ENCODE measurements around the gene ARFGAP1. TPM values are rescaled to one million over a fixed set of nuclear protein-coding genes. Genes with fewer than 3 reads are reported as not detected.

Gene ARFGAP1
- polyA plus RNA-seq, 3 donors: 51.6 to 53.4 (median 52.9) TPM

DNA sequence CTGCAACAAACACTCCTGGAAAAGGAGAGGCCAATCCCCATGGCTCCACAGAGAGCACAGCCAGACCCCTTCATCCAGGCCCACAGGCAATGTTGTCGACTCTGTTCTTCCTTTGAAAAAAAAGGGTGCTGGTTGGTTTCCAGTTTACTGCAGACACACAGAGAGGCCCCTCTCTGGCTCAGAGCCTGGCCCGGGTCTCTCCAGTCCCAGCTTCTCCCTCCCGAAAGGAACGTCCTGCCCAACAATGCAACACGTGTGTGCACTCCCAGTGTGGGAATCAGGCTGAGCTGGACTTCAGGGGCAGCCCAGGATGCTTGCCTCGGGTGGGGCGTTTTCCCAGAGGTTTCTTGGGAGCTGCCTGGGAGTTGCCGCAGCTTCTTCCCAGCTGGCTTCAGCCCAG lies 13.8 kb upstream of the ARFGAP1 start:
- no peak for DNase-seq (ENCODE audit: low read depth in 3 of 3, low spot score in 2 of 3)

DNA sequence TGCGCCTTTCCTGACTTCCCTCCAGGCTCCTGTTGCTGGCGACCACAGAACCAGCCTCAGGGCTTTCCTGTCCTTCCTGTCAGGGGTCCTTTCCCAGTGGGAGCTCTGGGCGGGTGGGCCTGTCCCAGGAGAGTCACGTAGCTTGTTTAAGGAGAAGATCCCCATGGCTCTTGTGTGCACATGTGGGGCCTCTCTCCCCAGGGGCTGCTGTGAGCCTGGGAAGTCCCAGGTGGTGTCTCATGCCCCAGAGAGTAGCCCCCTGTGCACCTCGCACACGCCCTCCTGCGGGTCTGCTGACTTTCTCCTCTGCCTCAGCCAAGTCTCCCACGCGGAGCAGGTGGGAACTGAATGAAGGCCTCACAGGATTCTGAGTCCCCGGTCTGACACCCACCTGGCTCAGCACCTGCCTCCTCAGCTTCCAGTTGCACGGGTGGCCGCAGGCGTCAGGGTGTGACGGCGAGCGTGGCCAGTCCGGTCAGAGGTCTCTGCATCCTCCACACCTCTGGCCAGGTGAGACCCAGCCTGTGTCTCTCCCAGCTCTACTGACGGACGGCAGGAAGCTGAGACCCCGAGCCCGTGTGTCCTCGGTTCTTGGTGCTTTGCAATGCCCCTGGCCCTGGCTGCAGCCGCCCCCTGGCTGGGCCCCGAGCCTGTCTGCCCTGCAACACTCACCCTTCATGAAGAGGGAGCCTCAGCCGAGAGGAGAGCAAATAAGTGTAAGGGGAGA lies 12.7 kb upstream of the ARFGAP1 start:
- no peak for DNase-seq (ENCODE audit: low read depth in 3 of 3, low spot score in 2 of 3)

DNA sequence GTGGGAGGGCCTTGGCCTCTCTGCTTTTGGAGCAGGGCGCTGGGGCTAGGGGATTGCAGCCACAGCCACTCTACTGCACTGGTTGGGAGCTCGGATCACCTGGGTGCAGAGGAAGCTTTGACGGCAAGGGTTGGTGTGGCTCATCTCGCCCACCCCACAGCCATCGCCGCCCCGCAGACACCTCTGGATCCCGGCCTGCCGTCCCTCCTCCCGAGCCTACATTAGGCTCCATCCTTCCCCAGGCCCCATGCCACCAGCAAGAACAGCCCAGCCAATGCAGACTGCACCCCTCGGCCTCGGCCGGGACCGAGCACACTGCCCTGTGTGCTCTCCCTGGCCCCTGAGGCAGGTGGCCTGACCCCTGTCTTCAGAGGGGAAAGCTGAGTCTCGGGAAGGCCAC lies 12.1 kb upstream of the ARFGAP1 start:
- DNase-seq (ENCODE audit: low read depth in 3 of 3, low spot score in 2 of 3): no peak

DNA sequence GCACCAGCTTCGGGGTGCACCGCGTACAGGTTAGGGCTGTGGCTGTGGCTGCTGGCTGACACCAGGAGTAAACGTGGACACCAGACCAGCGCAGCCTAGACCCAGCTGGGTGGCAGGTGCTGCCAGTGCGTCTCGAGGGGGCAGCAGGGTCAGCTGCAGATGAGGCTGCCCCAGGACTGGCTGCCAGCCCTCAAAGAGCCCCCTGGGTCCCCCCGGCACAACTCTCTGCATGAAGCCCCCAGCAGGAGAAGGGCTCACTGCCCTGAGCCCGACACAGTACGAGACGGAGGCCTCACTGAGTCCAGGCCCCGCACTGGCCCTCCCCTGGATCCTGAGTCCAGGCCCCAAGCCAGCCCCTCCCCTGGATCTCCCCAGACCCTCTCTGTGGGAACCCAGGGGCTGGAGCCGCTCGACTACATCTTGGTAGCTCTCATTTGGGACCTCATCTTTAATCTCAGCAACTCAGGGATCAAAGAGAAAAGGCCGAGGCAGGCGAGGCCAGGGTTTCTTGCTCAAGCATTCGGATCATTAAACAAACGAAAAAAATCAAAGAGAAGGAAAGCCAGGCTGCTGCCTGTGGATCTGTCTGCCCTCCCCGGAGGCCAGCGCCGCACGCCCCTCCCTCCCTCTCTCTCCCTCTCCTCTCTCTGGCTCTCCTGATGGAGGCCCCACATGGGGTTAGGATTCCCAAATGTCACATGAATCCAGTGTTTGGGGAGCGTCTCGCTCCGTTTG lies 11.4 kb upstream of the ARFGAP1 start:
- DNase-seq (ENCODE audit: low read depth in 3 of 3, low spot score in 2 of 3): no peak

DNA sequence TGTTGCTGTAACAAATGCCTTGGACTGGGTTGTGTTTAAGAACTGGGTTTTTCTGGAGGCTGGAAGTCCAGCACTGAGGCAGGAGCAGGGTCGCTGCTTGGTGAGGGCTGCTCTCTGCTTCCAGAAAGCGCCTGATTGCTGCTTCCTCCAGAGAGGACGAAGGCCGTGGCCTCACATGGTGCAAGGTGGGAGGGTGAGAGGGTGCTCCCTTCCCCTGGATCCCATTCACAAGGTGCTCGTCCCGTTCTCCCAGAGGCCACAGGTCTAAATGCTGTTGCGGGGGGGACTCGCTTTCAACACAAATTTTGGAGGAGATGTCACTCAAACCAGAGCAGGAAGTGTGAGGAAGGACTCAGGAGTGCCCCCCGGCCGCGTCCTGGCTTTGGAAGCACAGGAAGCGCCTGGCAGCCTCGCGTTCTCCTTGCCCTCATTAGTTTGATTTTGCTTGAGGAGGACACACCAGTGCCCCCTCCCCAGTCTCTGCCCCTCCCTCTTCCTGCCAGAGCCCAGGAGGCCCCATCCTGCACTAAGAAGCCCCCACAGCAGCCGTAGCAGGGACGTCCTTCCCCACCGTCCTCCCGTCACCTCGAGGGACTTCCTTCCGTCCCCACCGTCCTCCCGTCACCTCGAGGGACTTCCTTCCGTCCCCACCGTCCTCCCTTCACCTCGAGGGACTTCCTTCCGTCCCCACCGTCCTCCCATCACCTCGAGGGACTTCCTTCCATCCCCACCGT lies 10.7 kb upstream of the ARFGAP1 start:
- no peak for DNase-seq (ENCODE audit: low read depth in 3 of 3, low spot score in 2 of 3)

DNA sequence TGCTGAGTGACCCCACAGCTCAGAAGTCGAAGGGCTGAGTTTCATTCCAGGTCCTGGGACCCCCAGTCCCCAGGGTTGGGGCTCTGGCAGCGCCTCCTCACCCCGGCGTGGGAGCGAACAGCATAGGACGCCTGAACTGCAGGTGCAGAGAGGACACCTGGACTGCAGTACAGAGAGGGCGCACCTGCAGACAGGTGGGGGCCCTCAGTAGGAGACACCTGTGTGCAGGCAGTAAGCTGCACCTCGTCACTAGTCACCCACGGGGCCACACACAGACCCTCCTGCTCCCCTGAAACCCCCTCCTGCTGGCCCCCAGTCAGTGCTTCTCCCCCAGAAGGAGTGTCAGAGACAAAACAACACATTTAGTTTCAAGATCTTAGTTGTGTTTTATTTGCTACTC lies 9.8 kb upstream of the ARFGAP1 start:
- no peak for DNase-seq (ENCODE audit: low read depth in 3 of 3, low spot score in 2 of 3)

DNA sequence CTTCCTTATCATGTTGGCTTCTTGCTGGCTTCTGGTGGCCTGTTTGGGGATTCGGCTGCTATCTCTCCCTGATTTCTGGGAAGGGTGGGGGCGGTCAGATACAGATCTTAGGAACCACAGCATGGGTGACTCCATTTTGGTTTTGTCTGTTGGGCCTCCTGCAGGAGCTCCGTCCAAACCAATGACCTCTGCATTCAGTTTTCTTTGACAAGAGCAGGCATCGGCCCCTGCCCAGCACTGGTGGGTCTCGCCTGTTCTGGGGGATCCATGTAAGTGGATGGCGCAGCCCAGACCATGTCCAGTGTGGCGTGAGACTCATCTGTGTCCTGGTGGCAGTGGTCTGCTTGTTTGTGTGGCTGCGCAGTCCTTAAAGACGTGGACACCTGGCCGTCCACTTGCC lies 8.6 kb upstream of the ARFGAP1 start:
- DNase-seq (ENCODE audit: low read depth in 3 of 3, low spot score in 2 of 3): no peak

DNA sequence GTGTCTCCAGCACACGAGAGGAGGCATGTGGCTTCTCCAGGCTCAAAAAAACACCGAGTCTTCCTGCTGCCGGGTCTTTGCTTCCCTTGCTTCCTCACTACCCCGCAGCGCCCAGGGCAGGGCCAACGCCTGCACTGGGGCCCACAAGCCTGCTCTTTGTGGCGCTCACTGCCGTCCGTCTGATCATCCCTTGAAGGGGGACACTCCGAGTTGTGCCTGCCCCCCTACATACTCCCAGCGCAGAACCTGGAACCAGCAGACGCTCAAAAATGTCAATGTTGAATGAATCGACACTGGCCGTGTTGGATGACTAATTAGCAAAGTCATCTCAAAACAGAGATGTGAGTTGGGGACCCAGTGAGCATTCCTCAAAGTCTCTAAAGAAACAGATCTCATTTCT lies 8.1 kb upstream of the ARFGAP1 start:
- DNase-seq (ENCODE audit: low read depth in 3 of 3, low spot score in 2 of 3): no peak

DNA sequence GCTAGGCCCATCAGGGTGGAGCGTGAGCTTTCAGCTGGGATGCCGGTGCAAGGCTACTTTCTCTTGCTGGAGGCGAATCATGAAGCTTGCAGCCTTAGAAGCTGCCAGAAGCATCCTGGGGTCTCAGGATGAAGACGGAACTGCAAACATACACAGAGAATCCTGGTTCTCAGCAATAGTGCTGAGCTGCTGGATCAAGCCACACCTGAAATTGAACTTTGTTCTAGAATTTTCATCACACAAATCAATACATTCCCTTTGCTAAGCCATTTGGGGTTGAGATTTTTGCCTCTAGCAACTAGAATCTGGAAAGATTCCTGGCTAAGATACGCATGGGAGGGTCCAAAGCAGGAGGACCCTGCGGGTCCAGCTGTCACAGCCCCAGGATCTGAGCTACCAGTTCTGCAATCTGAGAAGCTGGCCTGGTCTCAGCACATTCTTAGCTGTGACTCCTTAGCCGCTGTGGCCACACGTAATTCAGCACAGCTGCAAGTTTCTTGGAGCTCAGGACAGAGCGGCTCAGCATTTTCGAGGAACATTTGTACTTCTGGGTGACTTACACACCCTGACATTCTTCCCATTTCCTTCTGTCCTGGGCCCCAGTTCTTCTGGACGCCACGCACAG lies 6.6 kb upstream of the ARFGAP1 start:
- no peak for DNase-seq (ENCODE audit: low read depth in 3 of 3, low spot score in 2 of 3)

DNA sequence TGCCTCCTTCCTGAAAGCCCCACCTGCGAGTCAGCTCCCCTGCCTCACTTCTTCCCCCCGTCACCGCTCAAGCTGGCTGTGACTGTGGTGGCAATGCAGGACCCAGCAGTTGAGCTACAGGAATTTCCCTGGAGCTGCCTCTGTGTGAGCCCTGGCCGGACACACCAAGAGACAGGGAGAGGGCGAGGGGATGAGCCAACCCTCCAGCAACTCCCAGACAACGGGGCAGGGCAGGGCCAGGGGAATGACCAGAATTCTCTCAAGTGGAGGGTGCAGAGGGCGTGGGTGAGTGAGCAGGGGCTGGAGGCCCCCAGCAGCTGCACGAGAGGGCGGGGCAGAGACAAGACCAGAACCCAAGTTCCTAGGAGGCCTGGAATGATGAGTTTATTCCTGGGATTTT lies 4.9 kb upstream of the ARFGAP1 start:
- DNase-seq (ENCODE audit: low read depth in 3 of 3, low spot score in 2 of 3): no peak

DNA sequence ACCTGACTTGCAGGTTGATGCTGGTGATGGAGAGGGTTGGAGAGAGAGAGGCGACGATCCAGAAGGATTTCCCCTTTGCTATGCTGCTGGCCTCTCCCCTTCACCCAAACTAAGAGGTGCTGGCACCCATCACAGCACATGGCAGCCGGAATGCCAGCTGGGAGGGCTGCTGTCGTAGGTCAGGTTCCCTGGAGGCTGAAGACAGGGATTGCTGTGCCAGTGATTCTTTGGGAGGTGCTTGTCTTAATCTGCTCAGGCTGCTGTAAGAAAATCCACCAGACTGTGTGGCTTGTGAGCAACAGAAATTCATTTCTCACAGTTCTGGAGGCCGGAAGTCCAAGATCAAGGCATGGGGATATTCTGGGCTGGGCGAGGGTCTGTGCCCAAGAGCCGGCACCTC lies 4.4 kb upstream of the ARFGAP1 start:
- no peak for DNase-seq (ENCODE audit: low read depth in 3 of 3, low spot score in 2 of 3)

DNA sequence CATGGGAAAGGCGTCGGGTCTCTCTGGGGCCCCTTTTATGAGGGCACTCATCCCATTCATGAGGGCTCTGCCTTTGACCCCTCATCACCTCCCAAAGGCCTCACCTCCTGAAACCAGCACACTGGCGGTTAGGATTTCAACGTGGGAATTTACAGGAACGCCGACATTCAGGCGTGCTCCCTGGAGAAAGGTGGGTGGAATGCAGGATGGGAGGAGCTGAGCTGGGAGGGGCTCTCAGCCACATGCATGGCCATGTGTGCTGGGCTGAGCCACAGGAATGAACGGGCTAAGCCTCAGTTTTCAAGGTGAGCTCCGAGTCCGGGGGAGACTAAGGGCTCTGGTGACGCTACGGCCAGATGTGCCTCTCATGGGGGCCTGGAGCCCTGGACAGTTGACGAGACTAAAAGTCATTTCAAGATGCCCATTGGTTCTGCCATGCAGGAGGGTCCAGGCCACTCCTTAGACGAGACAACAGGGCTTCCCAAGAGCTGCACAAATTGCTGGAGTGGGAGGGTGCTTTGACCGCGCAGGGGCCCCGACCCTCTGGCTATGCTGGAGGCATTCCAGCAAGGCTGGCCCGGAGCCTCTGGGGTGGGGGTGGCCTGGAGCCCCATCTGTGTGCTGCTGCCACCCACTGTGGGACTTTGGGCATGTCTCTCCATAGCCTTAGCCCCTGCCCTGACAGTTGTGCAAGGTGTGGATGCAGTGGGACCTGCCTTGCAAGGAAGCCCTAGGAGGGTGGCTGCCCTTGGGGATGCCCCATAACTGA lies 3.8 kb upstream of the ARFGAP1 start:
- DNase-seq (ENCODE audit: low read depth in 3 of 3, low spot score in 2 of 3): no peak

DNA sequence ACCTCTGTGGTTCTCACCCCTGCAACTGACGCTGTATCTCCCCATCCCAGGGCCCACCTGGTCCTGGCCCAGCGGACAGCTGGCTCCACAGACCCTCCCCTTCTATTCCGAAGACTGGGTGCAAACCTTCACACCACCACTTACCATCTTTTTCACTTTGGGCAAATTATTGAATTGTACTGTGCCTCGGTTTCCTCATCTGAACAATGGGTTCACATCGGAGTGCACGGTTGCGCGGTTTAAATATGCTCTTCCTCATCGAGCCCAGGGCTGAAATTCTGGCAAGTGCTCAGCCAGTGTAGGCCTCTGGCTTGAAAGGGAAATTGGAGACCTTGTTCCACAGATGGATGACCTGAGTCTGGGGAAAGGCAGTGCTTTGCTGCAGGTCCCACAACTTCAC lies 2.9 kb upstream of the ARFGAP1 start:
- no peak for DNase-seq (ENCODE audit: low read depth in 3 of 3, low spot score in 2 of 3)

DNA sequence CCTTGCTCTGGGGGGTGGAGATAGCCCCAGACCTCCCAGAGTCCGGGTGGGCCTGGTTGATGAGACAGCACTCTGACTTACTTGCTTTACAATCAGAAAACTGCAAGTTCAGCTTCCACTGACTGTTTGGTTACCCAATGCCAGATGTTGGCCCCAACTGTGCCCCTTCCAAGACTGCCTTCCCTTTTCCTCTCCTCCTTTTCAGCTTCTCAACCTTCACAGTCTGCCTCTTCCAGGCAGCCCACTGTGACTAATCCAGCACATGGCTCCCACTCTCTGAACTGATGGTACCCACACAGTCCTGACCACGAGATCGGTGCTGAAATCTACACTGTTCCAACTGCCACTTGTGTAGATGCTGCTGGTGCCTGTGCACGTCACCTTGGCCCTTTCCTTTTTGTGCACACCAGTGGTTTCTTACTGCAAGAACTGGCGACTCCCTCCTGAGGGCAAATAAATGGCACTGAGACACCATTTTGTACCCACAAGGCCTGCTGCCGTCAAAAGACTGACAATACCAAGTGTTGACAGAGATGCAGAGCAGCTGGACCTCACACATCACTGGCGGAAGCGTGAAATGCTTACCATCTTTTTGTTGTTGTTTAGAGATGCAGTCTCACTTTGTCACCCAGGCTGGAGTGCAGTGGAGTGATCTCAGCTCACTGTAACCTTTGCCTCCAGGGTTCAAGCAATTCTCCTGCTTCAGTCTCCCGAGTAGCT lies 1.8 kb upstream of the ARFGAP1 start:
- DNase-seq (ENCODE audit: low read depth in 3 of 3, low spot score in 2 of 3): no peak

DNA sequence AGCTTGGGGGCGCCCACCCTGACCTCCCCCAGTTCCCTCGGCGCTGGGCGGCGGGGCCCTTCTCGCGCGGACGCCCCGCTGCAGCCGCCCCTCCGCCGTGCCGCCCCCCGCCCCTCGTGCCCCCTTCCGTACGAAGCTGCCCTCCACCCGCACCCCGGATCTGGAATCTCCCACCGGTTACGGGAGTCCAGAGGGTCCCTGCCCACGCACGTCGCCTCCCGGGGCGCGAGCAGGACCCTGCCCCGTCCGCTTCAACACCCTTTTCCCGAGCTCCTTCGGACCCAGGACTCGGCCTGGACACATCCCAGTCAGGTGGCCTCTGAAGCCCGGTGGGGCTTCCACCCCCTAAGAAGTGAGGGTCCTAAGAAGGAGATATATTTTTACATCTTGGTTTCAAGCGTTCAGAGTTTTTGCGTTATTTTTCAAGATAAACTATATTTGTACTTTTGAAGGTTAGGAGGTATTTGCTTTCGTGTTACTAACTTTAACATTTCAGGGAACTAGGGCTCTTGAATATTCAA lies 506 bp downstream of the ARFGAP1 start:
- no peak for DNase-seq (ENCODE audit: low read depth in 3 of 3, low spot score in 2 of 3)

DNA sequence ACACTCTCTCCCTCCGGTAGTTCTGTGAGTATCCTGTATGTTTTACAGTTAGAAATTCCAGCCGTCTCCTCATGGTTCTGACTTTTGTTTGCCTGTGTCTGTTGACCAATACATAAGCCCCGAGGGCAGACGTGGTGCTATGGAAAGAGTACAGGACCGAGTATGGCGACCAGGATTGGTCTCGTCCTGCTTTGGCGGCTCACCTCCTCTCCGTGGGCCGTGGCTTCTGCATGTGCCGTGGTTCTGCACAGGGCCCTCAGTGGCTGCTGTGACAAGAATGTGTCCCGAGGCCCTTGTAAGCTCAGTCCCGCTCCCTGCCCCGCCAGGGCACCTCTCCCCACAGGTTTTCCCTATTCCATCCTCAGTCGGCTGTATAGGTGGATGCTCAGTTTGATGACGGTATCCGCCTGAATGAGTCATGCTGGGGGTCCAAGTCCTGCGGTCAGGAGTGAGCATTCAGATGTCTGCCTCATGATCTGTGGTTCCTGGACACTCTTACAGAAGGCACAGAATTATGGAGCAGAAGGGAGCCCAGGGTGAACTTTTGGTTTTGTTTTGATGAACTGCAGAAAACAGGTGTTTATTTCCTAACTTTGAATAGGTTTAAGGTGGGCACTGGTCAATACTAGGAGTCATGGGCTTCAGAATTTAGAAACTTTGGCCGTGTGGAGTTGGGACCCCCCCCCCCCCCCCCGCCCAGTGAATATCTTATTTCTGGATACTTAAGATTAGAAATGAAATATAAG lies 1.2 kb downstream of the ARFGAP1 start:
- no peak for DNase-seq (ENCODE audit: low read depth in 3 of 3, low spot score in 2 of 3)

DNA sequence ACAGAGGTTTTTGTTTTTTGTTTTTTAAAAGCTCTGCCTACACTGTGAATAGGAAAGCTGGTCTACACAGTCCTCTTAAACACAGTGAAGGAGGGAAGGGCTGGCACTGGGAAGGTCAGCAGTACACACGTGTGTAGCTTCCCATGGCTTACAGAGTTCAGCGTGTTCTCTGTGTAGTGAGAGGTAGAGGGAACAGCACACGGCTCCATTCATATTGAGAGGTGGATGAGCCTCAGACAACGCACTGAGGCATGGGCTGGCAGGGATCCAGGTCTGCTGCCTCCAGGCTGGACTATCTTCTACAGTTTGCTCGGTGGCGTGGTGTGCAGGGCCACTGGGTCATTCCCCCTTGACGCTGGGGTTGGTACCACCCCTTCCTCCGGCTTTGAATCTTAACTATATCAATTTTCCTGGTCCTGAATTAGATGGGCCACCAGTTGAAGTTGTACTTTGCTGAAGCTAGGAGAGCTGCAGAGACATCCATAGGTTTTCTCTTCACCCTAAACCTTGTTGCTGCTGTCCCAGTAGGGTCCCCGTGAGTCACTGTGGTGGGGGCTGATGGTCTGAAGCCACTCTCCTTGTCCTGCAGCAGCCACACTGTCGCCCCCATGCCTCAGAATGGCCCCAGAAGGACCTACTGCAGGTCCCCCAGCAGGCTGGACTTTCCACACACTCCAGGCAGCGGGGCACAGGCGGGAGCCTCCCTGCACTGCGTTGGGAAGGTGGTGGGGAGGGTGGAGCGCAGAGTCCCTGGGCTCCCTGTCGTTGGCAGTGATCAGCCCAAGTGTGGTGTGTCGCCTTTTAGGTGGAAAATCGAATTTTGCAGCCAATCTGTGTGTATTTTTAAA lies 2.0 kb downstream of the ARFGAP1 start:
- DNase-seq (ENCODE audit: low read depth in 3 of 3, low spot score in 2 of 3): no peak

DNA sequence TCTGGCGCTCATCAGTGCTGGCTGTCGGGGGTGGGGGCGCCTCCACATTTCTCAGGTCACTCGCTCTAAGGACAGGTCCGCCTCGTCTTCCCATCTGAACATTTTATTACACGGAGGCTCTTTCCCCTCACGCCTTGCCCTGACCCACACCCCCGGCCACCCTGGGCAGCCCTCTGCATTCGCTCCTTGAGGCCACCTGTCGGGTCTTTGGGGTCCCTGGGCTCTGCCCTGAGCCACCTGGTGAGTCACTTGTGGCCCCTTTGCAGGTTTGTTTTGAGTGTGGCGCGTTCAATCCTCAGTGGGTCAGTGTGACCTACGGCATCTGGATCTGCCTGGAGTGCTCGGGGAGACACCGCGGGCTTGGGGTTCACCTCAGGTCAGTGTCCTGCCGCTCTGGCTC lies 3.2 kb downstream of the ARFGAP1 start:
- DNase-seq (ENCODE audit: low read depth in 3 of 3, low spot score in 2 of 3): no peak
